ENCODE data around the gene CA14.
A peak's percentile ranks its signal among the peaks of the same experiment; 100 is the strongest.
"Not testable (repeated sequence)": the region's sequence is repeated elsewhere in the genome, so short reads cannot be mapped to it uniquely, and the experiment has no call there.

The CA14 gene

DNA sequence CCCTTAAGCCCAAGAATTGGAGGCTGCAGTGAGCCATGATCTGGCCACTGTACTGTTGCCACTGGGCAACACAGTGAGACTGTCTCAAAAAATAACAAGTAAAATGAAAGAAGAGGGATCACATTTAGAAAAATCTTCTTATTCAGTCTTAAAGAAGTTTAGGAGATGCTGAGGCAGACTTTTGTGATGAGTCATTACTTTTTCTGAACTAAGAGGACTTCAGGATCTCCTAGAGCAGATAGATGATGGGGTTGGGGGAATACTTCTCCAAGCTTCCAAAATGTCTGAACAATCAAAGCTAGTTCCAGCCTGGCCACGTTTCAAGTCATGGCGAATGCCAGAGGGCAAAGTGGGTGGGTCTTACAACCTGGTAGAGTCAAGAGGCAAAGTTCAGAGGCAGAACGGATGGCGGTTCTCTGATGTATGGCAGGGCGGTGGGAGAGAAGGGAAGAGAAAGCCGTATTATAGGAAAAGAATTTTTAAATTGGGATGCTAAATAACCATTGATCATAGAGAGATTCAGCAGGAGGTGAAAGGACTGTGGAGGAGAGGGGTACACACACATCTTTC, 22.6 kb downstream of the CA14 start:
- no peak for DNase-seq

GRCh38 chr1:150281221-150281757, 23.7 kb downstream of the CA14 start:
- peak in 43 of 51 donors; percentile 7 to 87 (median 56) for DNase-seq

GRCh38 chr1:150281758-150282557, 24.4 kb downstream of the CA14 start, which contains the start of gene CIART:
TSS of gene CIART (plus strand) at chr1:150282554. CDS start at chr1:150283268, 714 bp downstream.
- peak; percentile 41 to 98 (median 90) for DNase-seq

- peak in 9 of 51 donors; percentile 35 to 79 (median 53) for DNase-seq
These were observed 25.0 kb downstream of the CA14 start for GRCh38 chr1:150282558-150282958.

GRCh38 chr1:150283260-150283659, 25.7 kb downstream of the CA14 start:
- DNase-seq: no peak

DNA sequence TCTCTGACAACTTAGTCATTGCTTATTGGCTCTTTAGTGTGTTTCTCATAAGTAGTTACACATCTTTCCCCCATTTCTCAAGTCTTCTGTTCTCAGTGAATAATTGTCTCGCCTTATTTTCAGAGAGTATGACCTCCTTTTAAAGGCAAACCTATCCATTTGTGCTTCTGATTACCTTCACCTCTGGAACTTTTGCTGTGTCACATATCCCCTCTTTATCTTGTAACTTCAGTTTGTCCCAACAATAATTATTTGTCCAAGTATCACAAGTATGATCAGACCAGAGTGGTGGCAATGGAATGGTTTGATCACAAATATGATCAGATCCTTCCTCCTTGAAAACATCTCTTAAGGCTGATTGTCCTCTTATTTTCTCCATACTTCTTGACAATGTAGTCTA, 30.8 kb downstream of the CA14 start:
- no peak for DNase-seq

- DNase-seq: no peak
These were observed 31.2 kb downstream of the CA14 start for GRCh38 chr1:150288822-150289221.

- DNase-seq: peak; percentile 44 to 94 (median 83)
These were observed 36.1 kb downstream of the CA14 start, which contains the start of gene MRPS21 for GRCh38 chr1:150293433-150294253. TSS of gene MRPS21 (plus strand) at chr1:150293861. CDS start at chr1:150294367, 506 bp downstream.

- DNase-seq: no peak
These were observed 37.9 kb downstream of the CA14 start for GRCh38 chr1:150295476-150295875.

- DNase-seq: no peak
These were observed 42.1 kb downstream of the CA14 start for GRCh38 chr1:150299716-150300115.

DNA sequence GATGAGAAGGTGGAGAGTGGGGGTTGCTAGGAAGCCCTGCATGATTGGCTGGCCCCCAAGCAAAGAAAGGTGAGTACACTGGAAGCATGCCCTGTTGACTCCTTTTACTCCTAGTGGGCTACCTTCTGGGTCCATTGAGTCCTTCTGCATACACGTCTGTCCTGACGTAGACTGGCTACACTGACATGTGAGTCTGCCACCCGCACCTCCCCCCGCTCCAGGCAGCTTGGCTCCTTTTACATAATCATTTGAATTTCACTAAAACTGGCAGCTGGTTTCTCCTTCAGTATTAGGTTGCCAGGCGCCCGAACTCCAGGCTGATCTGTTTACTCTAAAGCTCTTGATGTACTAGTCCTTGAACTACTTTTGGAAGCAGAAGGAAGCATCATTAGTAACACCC, 44.8 kb downstream of the CA14 start:
- peak in 43 of 51 donors; percentile 3 to 88 (median 46) for DNase-seq

DNA sequence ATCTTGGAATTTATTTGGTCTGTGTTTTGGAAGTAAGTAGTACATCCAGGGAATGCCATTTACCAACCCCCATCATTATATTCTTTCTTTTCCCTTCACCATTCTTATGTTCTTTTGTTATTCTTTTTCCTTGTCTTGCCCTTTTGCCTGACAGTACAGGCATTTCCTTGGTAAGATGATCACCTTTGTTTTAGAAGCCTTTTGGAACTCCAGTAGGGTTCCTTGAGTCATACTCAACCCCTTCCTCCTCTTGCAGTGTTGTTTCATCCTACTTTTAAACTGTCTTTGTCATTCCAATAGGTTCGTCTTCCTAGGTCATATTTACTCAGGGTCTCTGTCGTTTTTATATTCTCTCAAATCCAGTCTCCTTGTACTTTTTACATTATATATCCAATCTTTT, 45.3 kb downstream of the CA14 start:
- no peak for DNase-seq

GRCh38 chr1:150308585-150308984, 51.0 kb downstream of the CA14 start:
- not testable (repeated sequence) for DNase-seq

DNA sequence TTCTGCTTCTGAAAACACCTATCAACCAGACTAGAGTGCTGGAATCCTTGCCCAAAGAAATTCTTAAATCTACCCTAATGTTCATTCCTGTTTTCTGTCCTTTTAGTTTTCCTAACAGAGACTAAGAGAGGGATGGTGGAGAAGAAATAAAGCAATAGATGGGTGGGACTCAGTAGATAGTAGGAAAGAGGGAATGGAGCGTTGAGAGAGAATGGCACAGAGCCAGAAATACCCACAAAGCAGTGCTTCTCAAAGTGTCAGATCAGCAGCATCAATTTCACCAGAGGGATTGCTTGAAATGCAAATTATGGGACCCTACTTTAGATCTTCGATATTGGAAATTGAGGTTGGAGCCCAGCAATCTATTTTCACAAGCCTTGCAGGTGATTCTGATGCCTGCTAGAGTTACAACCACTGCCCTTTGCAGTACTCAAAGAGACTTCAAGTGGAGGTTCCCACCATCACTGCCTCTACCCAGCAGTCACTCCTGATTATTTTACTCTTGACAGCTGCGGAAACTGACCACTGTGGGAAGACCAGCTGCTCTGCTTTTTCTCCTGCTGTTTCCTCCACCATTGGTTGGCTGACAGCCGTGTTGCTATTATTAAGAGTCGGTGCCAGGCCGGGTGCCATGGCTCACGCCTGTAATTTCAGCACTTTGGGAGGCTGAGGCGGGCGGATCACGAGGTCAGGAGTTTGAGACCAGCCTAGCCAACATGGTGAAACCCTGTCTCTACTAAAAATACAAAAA, 52.4 kb downstream of the CA14 start:
- no peak for DNase-seq

GRCh38 chr1:150311762-150312161, 54.2 kb downstream of the CA14 start:
- DNase-seq: no peak

Measured in hypothalamus (tissue), 51 donors.